Transverse colon (tissue), 4 donors: ENCODE data around the gene XPO6. TPM values are rescaled to one million over a fixed set of nuclear protein-coding genes. Genes with fewer than 3 reads are reported as not detected.

Source experiments
- DNase-seq: peaks from one replicate; pipeline ENCODE4 v3.0.0-alpha.2; 2019
- H3K27ac ChIP-seq, 4 donors: fragments of 200-600 bp; sonication (generic); 2 replicates each; pipeline ENCODE4 v1.5.1; 2016 to 2018; ENCODE audit warnings: inconsistent platforms in 4 of 4
- H3K27me3 ChIP-seq: fragments of 200-600 bp; sonication (generic); 2 replicates; pipeline ENCODE4 v1.5.1; 2017; ENCODE audit warnings: inconsistent platforms
- H3K36me3 ChIP-seq, 4 donors: fragments of 200-600 bp; sonication (generic); 2 replicates each; pipeline ENCODE4 v1.5.1; 2017 to 2019; ENCODE audit warnings: inconsistent platforms in 4 of 4
- H3K4me1 ChIP-seq, 4 donors: fragments of 200-600 bp; sonication (generic); 2 replicates each; pipeline ENCODE4 v1.5.1; 2017 to 2020; ENCODE audit warnings: inconsistent platforms in 4 of 4
- H3K4me3 ChIP-seq, 4 donors: fragments of 200-600 bp; sonication (generic); 1 replicate in 1 of 4; 2 replicates in 3 of 4; pipeline versions ENCODE4 v1.5.1 to v1.6.1; 2017 to 2019; ENCODE audit warnings: inconsistent platforms in 4 of 4
- H3K9me3 ChIP-seq, 2 donors: fragments of 200-600 bp; sonication (generic); 2 replicates each; pipeline ENCODE4 v1.5.1; 2017 to 2019; ENCODE audit warnings: inconsistent platforms in 2 of 2
- CTCF ChIP-seq, 5 experiments: fragments of 200-600 bp in 3 of 5; fragments of 450-650 bp in 2 of 5; sonication (generic) in 3 of 5; IDR thresholded peaks; 1 replicate in 2 of 5; 2 replicates in 3 of 5; pipeline ENCODE4 v1.5.1; 2016 to 2017; ENCODE audit warnings: antibody characterized with exemption in 5 of 5, inconsistent platforms in 3 of 5, mild to moderate bottlenecking in 2 of 5, moderate library complexity in 1 of 5
- EP300 ChIP-seq: sonication (generic); formaldehyde crosslinking; IDR thresholded peaks from one replicate; pipeline ENCODE4 v1.6.1; 2017; ENCODE audit warnings: antibody characterized with exemption, low read depth
- POLR2A ChIP-seq: fragments of 450-650 bp; IDR thresholded peaks from one replicate; pipeline ENCODE4 v1.6.1; 2016; ENCODE audit warnings: antibody characterized with exemption, mild to moderate bottlenecking, moderate library complexity
- POLR2AphosphoS5 ChIP-seq, 3 donors: sonication (generic); formaldehyde crosslinking; IDR thresholded peaks; one replicate each; pipeline ENCODE4 v1.6.1; 2016; ENCODE audit warnings: antibody characterized with exemption in 3 of 3
- WGBS, 2 donors: methylation state at CpG; one replicate each; pipeline ENCODE4 v1.1.5; 2018; ENCODE audit warnings: low coverage in 1 of 2; 5-methylcytosine and 5-hydroxymethylcytosine counted together
- in situ Hi-C, 4 donors: fragments of 200-750 bp; cut with MboI; loops; one replicate each; pipeline versions ENCODE4 v1.15.0 to v1.15.1; 2017; ENCODE audit warnings: low sequenced_read_pairs in 3 of 4, low pct_ligation_motif_present in 1 of 4, low pct_unique_long_range_greater_than_20kb in 1 of 4
- intact Hi-C: fragments of 100-400 bp; cut with DNase I; formaldehyde crosslinking; loops from one replicate; pipeline ENCODE4 v1.15.1; 2023; ENCODE audit warnings: low total_unique reads
- total RNA-seq, 4 donors: library from RNA; depleted of rRNA; stranded (reverse); fragments of >200 nt; gene quantifications; one replicate each; pipeline ENCODE4 v1.1.0, GENCODE V29; 2016

Gene XPO6
- total RNA-seq, 4 donors from 2014 or later, result 140 to 254 (median 204) TPM

- WGBS, 2 donors, result 88% methylated on average over 5 of the region's 6 CpGs; no CpG with 5 or more reads in 1 of the 2 donors
- intact Hi-C loops (no loop called here), in situ Hi-C loops (no loop called here)
- no peak overlapping the region for H3K4me3 ChIP-seq
- no peaks in the 10 kb centered on the region for H3K9me3 ChIP-seq
- H3K27ac ChIP-seq, result no peak overlapping the region
- TF ChIP-seq EP300 (no peak), CTCF (IDR thresholded peaks at IDR 0.05) (no peak), POLR2A (no peak), POLR2AphosphoS5 (IDR thresholded peaks at IDR 0.05) (no peak)
- H3K4me1 ChIP-seq, result peaks cover 0 to 7% (median 3%) of the 10 kb centered on the region in 4 donors
- H3K27me3 ChIP-seq, result no peaks in the 10 kb centered on the region
- H3K36me3 ChIP-seq, result peaks cover 0 to 40% (median 17%) of the 10 kb centered on the region in 4 donors
- DNase-seq, result no peak
These were observed 74.9 kb downstream of the XPO6 start for GRCh38 chr16:28136751-28137434.

GRCh38 chr16:28133666-28134065, 78.1 kb downstream of the XPO6 start:
- in situ Hi-C loops, result no loop called here
- intact Hi-C loops, result no loop called here
- Histone ChIP-seq H3K4me1 (peaks cover 0 to 5% (median 0%) of the 10 kb centered on the region in 4 donors), H3K36me3 (peaks cover 0 to 41% (median 18%) of the 10 kb centered on the region in 4 donors), H3K4me3 (no peak overlapping the region), H3K27ac (no peak overlapping the region), H3K9me3 (no peaks in the 10 kb centered on the region), H3K27me3 (no peaks in the 10 kb centered on the region)
- DNase-seq, result no peak
- 94 to 100% methylated on average over 2 to 7 of the region's 7 CpGs for WGBS, 2 donors
- TF ChIP-seq CTCF (IDR thresholded peaks at IDR 0.05), result no peak
- TF ChIP-seq EP300, result no peak
- no peak for TF ChIP-seq POLR2AphosphoS5 (IDR thresholded peaks at IDR 0.05)

- intact Hi-C loops (no loop called here), in situ Hi-C loops (no loop called here)
- peak overlapping the region in 1 of 4 donors; percentile 5 for H3K27ac ChIP-seq
These were observed 79.9 kb downstream of the XPO6 start for GRCh38 chr16:28131743-28132393.

More at GRCh38 chr16:28131743-28132393, 79.9 kb downstream of the XPO6 start:
- TF ChIP-seq CTCF (IDR thresholded peaks at IDR 0.05) (no peak), POLR2AphosphoS5 (IDR thresholded peaks at IDR 0.05) (no peak), POLR2A (no peak), EP300 (no peak)
- H3K4me1 ChIP-seq, result peaks cover 0 to 5% (median 0%) of the 10 kb centered on the region in 4 donors
- no peak for DNase-seq
- H3K9me3 ChIP-seq, result no peaks in the 10 kb centered on the region
- 84 to 86% methylated on average over 5 of the region's 5 CpGs for WGBS, 2 donors
- H3K36me3 ChIP-seq, result peaks cover 0 to 55% (median 17%) of the 10 kb centered on the region in 4 donors
- H3K4me3 ChIP-seq, result no peak overlapping the region
- no peaks in the 10 kb centered on the region for H3K27me3 ChIP-seq
